ENCODE measurements around the gene METTL4.

DNA sequence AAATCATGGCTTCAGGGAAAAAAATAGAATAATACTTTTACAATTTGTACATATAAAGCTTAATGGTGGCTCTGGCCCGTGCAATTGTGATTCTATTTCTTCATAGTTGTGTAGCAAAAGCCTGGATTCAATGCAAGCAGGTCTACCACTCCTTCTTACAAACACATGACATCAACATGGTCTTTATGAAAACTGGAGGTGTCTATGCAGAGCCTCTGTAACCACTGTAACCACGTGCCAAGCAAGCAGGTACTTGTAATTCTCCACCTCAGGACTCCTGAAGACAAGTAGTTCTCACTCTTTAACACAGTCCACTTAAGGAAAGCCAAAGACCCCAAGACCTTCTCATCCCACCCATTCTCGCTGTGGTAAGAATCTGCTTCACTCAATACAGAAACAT lies 62.6 kb downstream of the METTL4 start:
- TF ChIP-seq, protein P1, sequence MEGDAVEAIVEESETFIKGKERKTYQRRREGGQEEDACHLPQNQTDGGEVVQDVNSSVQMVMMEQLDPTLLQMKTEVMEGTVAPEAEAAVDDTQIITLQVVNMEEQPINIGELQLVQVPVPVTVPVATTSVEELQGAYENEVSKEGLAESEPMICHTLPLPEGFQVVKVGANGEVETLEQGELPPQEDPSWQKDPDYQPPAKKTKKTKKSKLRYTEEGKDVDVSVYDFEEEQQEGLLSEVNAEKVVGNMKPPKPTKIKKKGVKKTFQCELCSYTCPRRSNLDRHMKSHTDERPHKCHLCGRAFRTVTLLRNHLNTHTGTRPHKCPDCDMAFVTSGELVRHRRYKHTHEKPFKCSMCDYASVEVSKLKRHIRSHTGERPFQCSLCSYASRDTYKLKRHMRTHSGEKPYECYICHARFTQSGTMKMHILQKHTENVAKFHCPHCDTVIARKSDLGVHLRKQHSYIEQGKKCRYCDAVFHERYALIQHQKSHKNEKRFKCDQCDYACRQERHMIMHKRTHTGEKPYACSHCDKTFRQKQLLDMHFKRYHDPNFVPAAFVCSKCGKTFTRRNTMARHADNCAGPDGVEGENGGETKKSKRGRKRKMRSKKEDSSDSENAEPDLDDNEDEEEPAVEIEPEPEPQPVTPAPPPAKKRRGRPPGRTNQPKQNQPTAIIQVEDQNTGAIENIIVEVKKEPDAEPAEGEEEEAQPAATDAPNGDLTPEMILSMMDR (IDR thresholded peaks at IDR 0.05): no peak
- TF ChIP-seq EP300 (IDR thresholded peaks at IDR 0.05): no peak
